GM21367 (cell line): ENCODE results near the gene IYD.

Experiments used
- ATAC-seq: cut with Tn5 transposase; IDR thresholded peaks from one replicate; pipeline ENCODE4 v1.9.1; 2021; ENCODE audit not compliant: unreplicated experiment

IYD gene

GRCh38 chr6:150368762-150369161, at the start of gene IYD:
IYD (plus strand) TSS chr6:150369012; CDS start chr6:150369032, 20 bp downstream.
- ATAC-seq = no peak

GRCh38 chr6:150319924-150320323, 48.9 kb upstream of the IYD start:
- no peak for ATAC-seq

GRCh38 chr6:150320442-150320841, 48.4 kb upstream of the IYD start:
- no peak for ATAC-seq

- ATAC-seq = no peak
These were observed 46.3 kb upstream of the IYD start for GRCh38 chr6:150322466-150322871.

- ATAC-seq = no peak
These were observed 45.6 kb upstream of the IYD start for GRCh38 chr6:150323205-150323604.

- ATAC-seq = no peak
These were observed 44.8 kb upstream of the IYD start for GRCh38 chr6:150324044-150324443.

GRCh38 chr6:150325066-150325772, 43.6 kb upstream of the IYD start:
- ATAC-seq = no peak

- ATAC-seq = no peak
These were observed 41.6 kb upstream of the IYD start for GRCh38 chr6:150327117-150327774.

GRCh38 chr6:150328744-150329405, 39.9 kb upstream of the IYD start:
- no peak for ATAC-seq

GRCh38 chr6:150331344-150331743, 37.5 kb upstream of the IYD start:
- no peak for ATAC-seq

GRCh38 chr6:150332939-150333584, 35.8 kb upstream of the IYD start:
- no peak for ATAC-seq

- ATAC-seq = no peak
These were observed 35.2 kb upstream of the IYD start for GRCh38 chr6:150333585-150333941.

- no peak for ATAC-seq
These were observed 33.7 kb upstream of the IYD start for GRCh38 chr6:150334790-150335783.

- ATAC-seq = no peak
These were observed 32.5 kb upstream of the IYD start for GRCh38 chr6:150336299-150336698.

- no peak for ATAC-seq
These were observed 32.1 kb upstream of the IYD start for GRCh38 chr6:150336708-150337107.

GRCh38 chr6:150342126-150342525, 26.7 kb upstream of the IYD start:
- no peak for ATAC-seq

GRCh38 chr6:150343434-150343833, 25.4 kb upstream of the IYD start:
- no peak for ATAC-seq

- no peak for ATAC-seq
These were observed 23.0 kb upstream of the IYD start for GRCh38 chr6:150345781-150346180.

GRCh38 chr6:150346346-150346745, 22.5 kb upstream of the IYD start:
- ATAC-seq = no peak

- no peak for ATAC-seq
These were observed 21.0 kb upstream of the IYD start for GRCh38 chr6:150347845-150348244.

GRCh38 chr6:150349546-150349945, 19.3 kb upstream of the IYD start:
- ATAC-seq = no peak
